Stimulated activated CD8-positive, alpha-beta memory T cell treated with anti-CD3 and anti-CD28 coated beads, Interleukin-15, amount 100 ng/mL, for 48 hours (primary cell): ENCODE data around the gene ZBTB38.

Experiments used
- DNase-seq, 2 donors: peaks; one replicate each; pipeline ENCODE4 v3.0.0-alpha.2; 2020; ENCODE audit warnings: low read depth in 2 of 2

Gene ZBTB38

DNA sequence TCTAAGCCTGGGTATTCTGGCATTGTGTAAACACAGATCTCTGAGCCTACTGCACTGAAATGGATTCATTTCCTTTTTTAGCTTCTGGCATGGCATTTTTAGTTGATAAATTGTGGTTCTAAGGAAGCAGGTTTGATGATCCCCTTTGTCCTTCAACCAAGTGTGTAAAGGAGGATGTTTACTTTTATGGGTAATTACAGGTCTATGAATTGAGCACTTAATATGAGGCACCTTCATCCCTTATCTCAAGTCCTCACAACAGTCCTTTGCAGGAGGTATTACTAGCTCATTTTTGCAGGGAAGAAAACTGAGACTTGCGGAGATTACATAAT is 30.8 kb upstream of the ZBTB38 start:
- no peak for DNase-seq

DNA sequence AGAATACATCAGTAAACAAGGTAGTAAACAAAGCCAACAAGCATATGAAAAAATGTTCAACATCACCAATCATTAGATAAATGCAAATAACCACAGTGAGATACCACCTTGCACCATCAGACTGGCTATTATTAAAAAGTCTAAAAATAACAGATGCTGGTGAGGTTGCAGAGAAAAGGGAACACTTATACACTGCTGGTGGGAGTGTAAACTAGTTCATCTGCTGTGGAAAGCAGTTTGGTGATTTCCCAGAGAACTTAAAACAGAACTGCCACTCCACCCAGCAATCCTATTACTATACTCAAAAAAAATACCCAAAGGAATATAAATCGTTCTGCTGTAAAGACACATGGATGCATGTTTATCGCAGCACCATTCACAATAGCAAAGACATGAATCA is 30.3 kb upstream of the ZBTB38 start:
- DNase-seq, result no peak

DNA sequence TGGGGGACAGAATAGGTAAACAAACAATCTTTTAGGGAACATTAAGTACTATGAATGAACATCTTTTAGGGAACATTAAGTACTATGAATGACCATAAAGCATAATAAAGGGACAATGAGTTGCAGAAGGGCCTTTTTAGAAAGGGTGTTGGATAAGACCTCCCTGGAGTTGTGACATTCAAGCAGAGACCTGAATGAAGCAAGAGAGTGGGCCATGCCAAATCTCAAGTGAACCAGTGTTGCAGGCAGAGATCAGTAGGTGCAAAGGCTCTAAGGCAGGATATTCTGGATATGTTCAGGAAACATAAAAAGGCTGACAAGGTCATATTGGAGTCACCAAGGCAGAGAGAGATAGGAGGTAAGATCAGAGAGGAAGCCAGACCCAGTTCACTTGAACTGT is 29.4 kb upstream of the ZBTB38 start:
- DNase-seq, result no peak

DNA sequence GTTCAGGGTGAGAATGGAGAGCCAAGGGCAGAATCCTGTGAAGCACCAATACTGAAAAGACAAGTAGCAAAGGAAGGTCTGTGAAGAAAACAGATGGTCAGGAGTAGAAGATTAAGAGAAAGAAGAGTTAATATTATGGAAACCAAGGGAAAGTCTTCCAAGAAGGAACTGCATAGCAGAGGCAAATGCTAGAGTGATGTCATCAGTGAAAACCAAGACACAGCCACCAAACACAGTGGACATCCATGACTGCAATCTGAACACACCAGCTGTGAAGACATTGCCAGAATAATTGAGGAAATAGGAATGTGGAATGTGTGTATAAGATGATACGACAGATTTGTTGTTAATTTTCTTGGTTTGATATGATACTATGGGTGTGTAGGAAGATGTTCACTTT is 26.8 kb upstream of the ZBTB38 start:
- no peak for DNase-seq

DNA sequence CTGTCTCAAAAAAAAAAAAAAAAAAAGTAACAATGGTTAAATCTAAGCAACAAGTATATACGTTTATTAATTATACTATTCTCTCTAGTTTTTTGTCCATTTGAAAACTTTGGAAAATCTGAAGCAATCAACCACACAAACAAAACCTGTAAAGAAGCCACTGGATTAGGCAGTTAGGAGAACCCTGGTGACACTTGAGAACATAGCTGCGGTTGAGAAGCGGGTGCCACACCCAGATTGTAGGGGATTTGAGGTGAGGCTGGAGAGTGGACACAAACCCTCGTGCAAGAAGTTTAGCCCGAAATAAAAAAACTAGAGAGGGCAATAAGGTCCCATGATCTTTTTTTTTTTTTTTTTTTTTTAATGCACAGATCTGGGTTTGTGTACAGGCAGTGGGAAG is 25.9 kb upstream of the ZBTB38 start:
- no peak for DNase-seq

DNA sequence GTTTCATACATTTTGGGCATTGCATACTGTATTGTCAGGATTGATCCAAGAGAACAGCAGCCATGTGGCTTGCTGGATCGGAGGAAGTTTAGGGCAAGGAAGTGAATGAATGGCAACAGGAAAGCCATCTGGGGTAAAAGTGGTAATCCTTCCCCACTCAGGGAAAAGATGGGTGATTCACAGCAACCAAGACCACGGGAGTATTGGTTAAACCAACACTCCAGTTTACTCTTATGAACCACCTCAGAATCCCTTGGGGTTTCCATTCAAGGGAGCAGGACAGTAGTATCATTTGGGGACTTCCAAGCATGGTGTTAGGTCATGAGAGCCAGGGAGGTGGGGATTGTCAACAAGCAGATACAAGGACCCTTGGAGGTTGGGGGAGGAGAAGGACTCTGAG is 25.2 kb upstream of the ZBTB38 start:
- no peak for DNase-seq

DNA sequence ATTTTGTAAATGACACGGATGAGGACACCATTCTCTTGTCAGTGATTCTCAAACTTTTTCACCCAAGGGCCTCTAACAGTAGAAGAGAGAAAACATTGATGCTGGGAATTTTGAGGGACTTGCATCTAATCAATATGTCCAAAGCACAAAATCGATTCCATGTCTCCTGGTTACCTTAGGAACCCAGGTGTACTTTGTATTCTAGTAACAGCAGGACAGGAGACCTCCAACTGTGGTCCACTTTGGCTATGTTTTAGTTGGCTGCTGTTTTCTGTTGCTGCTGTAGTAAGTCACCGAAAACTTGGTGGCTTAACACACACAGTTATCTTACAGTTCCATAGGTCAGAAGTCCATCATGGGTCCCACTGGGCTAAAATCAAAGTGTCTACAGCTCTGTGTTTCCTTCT is 24.4 kb upstream of the ZBTB38 start:
- DNase-seq, result no peak

DNA sequence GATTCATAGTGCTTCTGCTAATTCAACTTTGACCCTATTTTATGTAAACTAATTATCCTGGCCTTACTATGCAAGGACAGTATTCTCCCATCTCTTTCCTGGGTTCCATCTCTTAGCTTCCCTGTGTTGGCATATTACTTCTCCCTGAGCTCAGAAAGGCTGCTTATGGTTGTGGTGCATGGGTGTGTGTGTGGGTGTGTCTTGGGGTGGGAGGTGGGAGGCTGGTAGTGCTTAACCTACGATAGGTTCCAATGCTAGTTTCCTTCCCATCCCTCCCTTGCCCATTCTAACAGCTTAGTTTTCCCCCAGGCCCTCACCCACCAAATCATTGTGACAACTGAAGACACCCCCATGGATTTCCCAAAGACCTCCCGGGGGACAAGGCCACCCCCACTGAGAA is 22.8 kb upstream of the ZBTB38 start:
- DNase-seq, result no peak

DNA sequence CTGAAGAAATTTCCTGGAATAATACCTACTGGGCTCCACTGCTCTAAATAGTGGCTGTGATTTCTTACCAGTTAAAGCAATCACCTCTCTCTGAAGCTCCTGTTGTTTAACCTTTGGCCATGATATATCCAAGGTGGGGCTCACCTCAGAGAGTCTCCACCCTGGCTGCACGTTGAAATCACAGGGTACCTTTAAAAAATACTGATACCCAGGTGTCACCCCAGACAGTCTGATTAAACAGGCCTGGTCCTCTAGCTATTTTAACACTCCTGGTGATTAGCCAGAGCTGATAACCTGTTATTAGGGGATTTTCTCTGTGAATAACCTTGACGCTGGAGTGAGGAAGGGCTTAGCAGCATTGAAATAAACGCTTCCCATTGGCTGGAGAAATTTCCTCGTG is 22.3 kb upstream of the ZBTB38 start:
- no peak for DNase-seq

DNA sequence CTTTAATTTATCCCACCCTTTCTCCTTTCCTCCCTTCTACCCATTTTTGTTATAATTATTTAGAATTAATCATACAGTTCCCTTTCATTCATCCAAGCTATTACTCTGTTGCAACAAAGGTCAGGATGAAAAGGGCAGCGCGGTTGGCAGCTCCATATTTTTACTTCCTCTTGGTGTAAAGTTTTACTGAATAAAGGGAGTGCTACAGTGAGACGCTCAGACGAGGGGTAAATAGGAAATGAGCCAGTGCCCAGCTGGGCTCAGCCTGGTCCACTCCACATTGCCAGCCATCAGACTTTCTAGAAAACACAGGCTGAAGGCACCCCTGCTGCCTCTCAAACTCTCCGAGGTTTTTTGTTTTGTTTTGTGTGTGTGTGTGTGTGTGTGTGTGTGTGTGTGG is 21.9 kb upstream of the ZBTB38 start:
- DNase-seq, result no peak

DNA sequence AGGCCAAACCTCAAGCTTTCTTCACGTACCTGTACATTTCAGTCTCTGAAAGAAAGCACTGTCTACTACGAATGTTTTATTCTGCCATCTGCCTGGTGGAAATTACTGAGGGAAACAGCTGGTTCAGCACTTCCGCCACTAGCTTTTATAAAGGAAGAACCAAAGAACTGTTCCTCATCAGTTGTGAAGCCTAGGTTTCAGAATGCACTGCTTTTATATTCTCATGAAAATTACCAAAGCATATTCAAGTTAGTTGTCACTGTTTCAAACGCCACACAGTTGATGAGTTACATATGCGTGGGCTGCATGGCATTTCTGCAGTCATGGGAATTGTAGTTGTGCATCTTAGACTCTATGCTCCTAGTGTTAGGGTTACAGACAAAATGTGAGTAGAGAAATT is 21.5 kb upstream of the ZBTB38 start:
- no peak for DNase-seq

DNA sequence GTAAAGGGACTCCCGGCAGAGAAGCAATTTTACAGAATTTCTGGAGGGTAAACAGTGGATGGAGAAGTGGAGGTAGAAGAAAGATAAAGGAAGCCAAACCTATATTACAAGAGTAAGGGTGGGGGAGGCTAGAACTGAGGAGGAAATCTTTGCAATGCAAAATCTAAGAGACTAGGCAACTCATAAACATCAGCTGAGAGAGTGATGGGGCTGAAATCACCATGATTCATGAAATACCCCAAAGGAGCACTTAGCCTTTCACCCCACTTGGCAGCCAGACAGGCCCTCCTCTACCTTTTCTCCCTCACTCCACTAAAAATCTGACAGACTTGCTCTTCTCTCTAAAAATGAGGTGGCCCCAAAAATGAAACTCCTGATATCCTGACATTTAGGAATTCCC is 19.5 kb upstream of the ZBTB38 start:
- no peak for DNase-seq

DNA sequence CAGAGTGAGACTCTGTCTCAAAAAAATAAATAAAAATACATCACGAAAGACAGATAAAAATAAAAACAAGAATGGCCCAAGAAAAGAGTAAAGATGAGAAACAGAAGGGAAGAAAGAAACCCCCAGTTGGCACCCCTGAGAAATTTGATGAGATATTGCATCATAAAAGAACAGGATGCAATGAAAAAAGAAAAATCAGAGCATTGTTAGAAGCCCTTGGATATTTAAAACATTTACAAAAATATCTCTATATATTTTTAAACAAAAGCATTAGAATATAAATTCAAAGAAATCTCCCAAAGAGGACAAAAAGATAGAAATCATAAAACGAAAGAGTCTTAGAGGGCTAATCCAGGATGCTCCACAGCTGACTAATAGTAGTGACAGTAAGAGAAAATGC is 18.6 kb upstream of the ZBTB38 start:
- DNase-seq, result no peak

DNA sequence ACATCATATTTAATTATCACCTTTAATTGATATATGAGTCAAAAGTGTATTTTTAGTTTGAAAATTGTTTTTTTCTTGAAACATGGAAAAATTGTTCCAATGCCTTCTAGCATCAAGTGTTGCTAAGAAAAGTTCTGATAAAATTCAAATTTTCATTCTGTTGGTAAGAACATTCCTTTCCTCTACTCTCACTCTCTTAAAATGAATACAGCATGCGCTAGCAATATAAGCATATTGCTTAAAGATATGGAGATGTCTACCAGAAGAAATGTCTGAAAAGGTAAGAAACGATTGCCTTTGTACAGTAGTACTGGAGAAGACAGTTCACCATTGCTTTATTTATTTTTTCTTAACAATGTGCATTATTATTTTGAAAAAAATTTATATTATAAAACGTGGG is 17.6 kb upstream of the ZBTB38 start:
- DNase-seq, result no peak

DNA sequence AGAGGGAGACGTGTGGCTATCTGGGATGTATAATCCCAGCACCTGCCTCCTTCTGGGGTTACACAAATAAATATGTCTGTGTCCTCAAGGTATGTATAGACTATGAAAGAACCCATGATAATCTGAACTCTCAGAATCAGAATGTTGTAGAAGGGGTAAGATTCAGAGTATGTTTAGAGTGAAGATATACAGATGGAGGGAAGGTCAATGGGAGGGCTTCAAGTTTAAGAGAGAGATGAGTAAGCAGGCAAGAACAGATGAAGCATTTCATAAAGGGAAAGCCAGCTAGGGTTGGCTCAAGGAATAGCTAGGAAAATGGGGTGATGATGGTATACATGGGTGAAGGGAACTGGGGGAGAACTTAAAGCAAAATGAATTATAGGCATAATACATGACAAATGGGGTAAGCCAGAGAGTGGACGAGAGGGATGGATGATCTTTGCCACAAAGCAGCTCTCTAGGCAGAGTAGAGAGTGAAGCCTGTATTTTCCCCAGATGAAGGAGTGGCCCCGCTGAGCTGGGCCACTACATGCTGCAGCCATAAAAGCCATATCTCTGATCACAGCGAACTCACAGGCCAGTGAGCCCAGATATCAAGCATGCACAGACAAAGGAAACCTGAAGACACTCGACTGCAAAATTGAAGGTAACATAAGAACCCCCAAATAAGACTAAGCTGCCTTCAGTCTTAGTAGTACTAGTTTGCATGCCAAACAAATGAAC is 15.9 kb upstream of the ZBTB38 start:
- DNase-seq, result no peak

DNA sequence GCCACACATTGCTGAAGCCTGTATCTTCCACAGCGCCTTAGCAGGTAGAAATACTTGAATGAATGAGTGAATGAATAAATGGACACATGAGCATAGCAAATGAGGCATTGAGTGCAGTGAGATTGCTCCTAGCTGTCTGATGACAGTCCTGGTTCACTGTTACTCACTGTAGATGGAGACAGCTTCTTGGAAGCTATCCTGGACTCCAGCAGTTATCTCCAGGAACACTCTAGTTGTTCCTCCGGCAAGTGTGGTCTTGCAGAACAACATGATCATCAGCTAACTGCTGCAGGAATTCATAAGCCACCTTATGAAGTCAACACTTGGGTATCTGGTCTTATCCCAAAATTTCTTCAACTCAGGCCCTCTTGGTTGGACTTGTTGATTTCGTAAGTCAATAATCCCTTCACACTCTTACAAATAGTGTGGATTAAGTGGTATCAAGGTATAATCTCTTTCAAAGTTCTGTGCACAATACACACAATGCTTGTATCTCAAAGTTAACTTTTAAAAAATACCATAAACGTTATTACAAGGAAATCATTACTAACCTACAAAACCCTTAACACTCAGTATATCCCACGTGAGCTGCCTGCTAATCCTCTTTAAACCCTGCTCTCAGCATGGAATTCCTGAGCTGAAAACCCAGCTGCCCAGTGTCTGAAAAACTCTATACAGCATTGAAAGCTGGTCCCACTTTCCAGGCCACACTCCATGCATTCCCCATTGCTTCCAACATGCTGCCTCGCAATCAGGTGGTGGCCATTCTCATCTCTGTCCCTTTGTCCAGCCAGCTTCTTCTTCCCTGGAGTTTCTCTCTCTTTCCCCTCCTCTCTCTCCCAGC is 14.4 kb upstream of the ZBTB38 start:
- no peak for DNase-seq

DNA sequence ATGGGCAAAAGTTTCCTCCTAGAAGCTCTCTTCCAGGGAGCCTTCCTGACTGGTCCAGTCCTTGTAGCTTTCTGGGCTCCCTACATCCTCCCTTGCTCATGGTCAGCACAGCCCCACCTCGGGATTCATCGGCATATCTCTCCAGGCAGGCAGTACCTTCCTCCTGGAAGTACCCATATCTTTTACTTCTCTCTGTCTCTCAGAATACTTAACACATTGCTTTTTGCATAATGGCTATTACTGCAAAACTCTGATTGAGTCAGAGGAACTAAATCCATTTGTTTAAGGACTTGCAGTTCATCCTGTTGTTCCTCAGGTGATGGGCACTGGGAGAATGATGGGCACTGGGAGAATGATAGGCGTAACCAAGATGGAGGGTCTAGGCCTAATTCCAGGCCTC is 13.8 kb upstream of the ZBTB38 start:
- no peak for DNase-seq

DNA sequence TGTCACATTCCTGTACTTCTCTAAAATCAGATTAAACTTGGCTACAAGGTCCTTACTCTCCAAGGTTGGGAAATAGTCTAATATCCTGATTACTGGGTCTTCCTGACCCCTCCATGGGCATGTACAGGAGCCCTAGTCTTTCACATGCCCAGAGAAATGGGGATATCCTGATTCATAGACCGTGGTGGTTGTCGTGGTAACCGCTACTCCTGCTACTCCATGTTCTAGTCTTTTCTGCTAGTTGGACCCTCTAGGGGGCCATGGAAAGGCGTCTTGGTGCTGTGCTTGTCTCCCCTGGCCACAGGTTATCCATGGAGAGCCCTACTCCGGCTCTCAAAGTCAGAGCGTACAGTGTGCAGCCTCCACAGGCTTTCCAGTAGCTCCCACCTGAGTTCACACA is 13.1 kb upstream of the ZBTB38 start:
- DNase-seq, result no peak

DNA sequence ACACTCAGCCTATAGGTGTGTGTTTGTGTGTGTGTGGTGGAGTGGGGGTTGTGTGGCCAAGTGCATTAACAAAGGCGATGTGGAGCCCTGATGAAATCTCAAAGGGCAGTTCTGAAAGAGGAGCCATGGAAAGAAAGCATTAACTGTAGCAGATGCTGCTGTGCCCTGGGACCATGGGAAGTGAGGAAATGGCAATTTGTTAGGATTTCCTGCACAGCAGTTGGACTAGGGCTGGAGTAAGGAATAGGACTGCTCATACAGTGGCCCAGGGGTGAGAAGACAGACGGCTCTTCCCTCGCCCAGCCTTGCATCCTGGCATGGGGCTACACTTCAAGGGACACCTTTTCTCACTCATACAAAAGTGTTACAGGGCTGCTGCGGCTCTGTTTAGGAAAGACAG is 12.3 kb upstream of the ZBTB38 start:
- DNase-seq, result no peak

DNA sequence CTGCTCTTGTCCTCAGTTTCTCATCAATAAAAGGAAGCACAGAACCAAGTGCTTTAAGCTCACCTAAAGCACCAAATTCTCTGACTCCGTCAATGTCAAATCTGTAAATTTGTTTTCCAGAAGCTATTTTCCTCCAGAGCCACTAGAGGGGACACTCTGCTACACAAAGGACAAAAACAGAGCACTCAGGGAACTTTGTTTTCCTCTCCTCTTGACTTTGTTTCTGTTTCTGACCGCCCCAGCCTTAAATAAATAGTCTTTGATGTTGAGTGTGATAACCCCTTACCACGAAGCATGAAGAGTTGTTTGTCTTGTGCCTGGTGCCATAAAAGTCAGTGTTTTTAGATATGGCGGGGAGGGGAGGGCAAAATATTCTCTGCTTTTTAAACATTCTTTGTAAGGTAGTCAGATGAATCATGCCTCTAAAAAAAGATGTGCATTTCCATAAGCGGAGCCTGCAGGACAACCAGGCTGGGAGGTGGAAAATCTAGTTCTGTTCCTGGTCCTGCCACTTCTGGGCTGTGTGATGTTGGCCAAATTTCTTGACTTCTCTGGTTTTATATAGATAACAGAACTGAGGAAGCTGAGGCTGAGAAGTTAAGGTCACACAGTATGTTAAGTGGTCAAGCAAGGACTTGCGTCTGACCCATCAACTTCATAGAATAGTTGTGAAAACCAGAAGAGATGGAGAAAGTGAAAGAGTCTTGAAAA is 7.3 kb upstream of the ZBTB38 start:
- no peak for DNase-seq

DNA sequence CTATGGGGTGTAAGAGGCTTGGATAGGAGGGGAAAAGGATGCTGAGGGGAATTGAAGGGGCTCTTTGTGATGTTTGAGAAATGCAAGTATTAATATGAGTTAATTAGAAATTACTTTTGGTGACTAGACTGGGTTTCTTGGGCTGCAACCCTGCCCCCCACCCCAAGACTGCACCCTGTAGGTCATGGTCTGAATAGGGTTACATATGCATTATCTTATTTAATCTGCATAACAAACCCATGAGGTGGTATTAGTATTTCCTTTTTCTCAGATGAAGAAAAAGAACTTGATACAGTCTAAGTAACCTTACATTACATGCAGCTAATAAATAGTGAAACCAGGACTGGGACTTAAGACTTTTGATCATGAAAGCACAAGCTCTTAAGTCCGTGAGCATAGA is 5.6 kb upstream of the ZBTB38 start:
- DNase-seq, result no peak

DNA sequence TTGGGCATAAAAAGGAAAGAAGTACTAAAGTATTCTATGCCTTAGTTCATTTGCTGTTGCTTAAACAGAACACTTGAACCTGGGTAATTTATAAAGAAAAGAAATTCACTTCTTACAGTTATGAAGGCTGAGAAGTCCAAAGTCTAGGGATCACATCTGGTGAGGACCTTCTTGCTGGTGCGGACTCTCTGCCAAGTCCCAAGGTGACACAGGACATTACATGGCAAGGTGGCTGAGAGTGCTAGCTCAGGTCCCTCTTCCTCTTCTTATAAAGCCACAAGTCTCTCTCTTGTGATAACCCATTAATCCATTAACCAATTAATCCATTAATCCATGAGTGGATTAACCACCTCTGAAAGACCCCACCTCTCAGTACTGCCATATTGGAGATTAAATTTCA is 3.1 kb upstream of the ZBTB38 start:
- no peak for DNase-seq
